KOPT-K1 (cell line): ENCODE data around the gene CRISPLD2.
"Not testable (repeated sequence)": the region's sequence is repeated elsewhere in the genome, so short reads cannot be mapped to it uniquely, and the experiment has no call there.

Experiments
- H3K27ac ChIP-seq: fragments of 200-600 bp; sonication (generic); 2 replicates; pipeline ENCODE4 v1.5.1; 2016; ENCODE audit warnings: antibody characterized with exemption, mild to moderate bottlenecking, low read depth, low read length; ENCODE audit not compliant: poor library complexity, severe bottlenecking
- H3K36me3 ChIP-seq: fragments of 200-600 bp; sonication (generic); 2 replicates; pipeline ENCODE4 v1.5.1; 2017; ENCODE audit warnings: antibody characterized with exemption, mild to moderate bottlenecking, low read length, moderate library complexity; ENCODE audit not compliant: insufficient read depth
- H3K9me3 ChIP-seq: fragments of 200-600 bp; sonication (generic); 2 replicates; pipeline ENCODE4 v1.5.1; 2017; ENCODE audit warnings: antibody characterized with exemption, low read length, mild to moderate bottlenecking; ENCODE audit not compliant: insufficient read depth, poor library complexity, severe bottlenecking

CRISPLD2 gene

GRCh38 chr16:84850714-84851113, 30.9 kb downstream of the CRISPLD2 start:
- no peak overlapping the region for H3K27ac ChIP-seq
- H3K36me3 ChIP-seq, result no peaks in the 10 kb centered on the region
- no peaks in the 10 kb centered on the region for H3K9me3 ChIP-seq

GRCh38 chr16:84851192-84852127, 31.7 kb downstream of the CRISPLD2 start:
- Histone ChIP-seq H3K36me3 (no peaks in the 10 kb centered on the region), H3K27ac (no peak overlapping the region), H3K9me3 (no peaks in the 10 kb centered on the region)

- Histone ChIP-seq H3K9me3 (no peaks in the 10 kb centered on the region), H3K27ac (no peak overlapping the region), H3K36me3 (no peaks in the 10 kb centered on the region)
Measured at GRCh38 chr16:84853534-84853933, 33.7 kb downstream of the CRISPLD2 start.

GRCh38 chr16:84854759-84855158, 35.0 kb downstream of the CRISPLD2 start:
- H3K36me3 ChIP-seq, result no peaks in the 10 kb centered on the region
- no peak overlapping the region for H3K27ac ChIP-seq
- peaks cover 8% of the 10 kb centered on the region for H3K9me3 ChIP-seq

DNA sequence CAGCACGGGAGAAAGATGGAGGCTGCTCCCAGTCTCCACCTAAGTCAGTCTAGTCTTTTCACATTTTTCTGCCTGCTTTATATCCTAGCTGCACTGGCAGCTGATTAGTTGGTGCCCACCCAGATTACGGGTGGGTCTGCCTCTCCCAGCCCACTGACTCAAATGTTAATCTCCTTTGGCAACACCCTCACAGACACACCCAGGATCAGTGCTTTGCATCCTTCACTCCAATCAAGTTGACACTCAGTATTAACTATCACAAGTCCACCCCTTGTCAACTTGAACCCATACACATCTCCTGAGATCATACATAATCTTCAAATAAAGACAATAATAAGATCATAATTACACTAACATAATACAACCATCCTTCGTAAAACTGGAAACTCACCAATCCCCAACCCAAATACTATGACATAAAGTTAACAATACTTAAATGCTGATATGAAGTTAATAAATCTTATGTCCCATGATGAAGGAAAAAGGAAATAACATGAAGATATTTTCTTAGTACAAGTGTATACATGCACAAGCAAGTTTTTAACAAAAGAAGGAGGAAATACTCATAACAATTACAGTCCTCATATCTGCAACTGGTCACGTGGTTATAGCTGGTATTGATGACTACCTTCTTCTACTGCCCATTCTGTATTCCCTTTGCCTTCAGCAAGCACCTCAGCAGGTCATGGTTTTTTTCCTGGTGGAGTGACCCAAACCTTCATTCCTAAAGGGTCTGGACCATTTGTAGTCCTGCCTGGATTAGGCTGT, 35.8 kb downstream of the CRISPLD2 start:
- not testable (repeated sequence) for H3K27ac ChIP-seq, H3K36me3 ChIP-seq
- peaks cover 17% of the 10 kb centered on the region for H3K9me3 ChIP-seq

GRCh38 chr16:84856203-84856581, 36.4 kb downstream of the CRISPLD2 start:
- H3K27ac ChIP-seq, H3K36me3 ChIP-seq: not testable (repeated sequence)
- H3K9me3 ChIP-seq, result peaks cover 19% of the 10 kb centered on the region

DNA sequence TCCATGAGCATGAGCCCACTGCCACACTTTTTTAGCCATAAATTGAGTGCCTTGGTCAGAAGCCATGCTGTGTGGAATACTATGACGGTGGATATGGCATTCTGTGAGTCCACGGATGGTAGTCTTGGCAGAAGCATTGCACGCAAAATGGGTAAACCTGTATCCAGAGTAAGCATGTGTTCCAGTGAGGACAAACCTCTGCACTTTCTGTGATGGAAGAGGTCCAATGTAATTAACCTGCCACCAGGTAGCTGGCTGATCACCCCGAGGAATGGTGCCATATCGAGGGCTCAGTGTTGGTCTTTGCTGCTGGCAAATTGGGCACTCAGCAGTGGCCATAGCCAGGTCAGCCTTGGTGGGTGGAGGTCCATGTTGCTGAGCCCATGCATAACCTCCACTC, 37.0 kb downstream of the CRISPLD2 start:
- not testable (repeated sequence) for H3K27ac ChIP-seq, H3K36me3 ChIP-seq
- peaks cover 19% of the 10 kb centered on the region for H3K9me3 ChIP-seq

- Histone ChIP-seq H3K27ac (no peak overlapping the region), H3K36me3 (no peaks in the 10 kb centered on the region), H3K9me3 (peaks cover 19% of the 10 kb centered on the region)
Measured at GRCh38 chr16:84859681-84860080, 39.9 kb downstream of the CRISPLD2 start.

DNA sequence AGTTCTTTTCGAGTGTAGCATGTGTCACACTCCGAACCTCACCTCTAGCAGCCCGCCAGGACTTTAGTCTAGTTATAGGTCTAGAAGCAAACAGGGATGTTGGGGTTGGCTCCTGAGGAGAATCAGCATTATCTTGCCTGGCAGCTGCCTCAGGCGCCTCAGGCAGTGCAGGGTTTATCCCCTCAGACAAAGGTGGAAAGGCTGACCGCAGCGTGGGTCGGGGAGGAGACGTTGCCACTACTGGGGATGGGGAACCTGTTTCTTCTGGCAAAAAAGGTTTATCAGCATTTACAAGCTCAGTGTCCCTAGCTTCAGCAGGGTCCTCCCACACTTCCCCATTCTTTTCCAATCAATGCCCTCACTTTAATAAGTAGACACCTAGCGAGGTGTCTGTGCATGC, 40.6 kb downstream of the CRISPLD2 start:
- Histone ChIP-seq H3K36me3 (no peaks in the 10 kb centered on the region), H3K27ac (no peak overlapping the region), H3K9me3 (peaks cover 19% of the 10 kb centered on the region)

GRCh38 chr16:84861671-84862070, 41.9 kb downstream of the CRISPLD2 start:
- Histone ChIP-seq H3K27ac (no peak overlapping the region), H3K9me3 (peaks cover 19% of the 10 kb centered on the region), H3K36me3 (no peaks in the 10 kb centered on the region)

DNA sequence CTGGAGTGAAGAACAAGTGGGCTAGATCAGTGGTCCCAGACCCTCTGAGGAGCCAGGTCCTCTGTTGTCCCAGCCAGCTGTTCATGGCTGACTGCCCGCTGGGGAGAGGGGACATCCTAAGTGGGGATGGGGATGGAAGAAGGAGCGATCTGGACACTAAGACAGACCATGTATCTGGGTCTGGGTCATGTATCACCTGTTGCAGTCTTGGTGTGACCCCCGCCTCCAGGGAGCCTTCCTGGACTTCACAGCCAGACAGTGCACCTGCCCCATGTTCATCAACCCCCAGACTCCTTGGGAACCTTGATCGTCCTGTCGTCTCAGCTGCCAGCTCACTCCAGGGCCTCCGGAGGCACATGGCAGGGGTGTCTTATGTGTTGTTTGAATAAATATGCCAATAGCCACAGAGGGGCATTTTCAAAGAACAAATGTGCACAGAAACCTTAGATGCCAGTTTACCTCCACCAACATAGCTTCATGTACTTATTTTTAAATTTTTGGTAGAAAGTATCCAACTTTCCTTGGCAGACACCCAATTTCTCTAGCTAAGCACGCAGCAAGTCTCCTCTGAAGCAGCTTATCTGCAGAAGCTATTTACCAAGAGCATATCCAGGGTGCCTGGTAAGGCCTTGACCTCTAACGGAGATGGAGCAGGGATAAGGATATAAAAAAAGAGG, 43.2 kb downstream of the CRISPLD2 start:
- Histone ChIP-seq H3K9me3 (peaks cover 19% of the 10 kb centered on the region), H3K36me3 (no peaks in the 10 kb centered on the region), H3K27ac (no peak overlapping the region)

DNA sequence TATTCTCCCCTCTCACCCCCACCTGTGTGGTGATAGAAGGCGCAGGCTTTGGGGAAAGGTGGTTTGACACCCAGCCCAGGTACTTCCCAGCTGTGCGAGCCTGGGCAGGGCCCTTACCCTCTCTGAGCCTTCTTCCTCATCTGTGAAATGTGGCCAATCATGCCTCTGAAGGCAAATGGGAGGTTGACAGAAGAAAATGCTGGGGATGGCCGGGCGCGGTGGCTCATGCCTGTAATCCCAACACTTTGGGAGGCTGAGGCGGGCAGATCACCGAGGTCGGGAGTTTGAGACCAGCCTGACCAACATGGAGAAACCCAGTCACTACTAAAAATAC, 43.7 kb downstream of the CRISPLD2 start:
- no peaks in the 10 kb centered on the region for H3K36me3 ChIP-seq
- no peak overlapping the region for H3K27ac ChIP-seq
- H3K9me3 ChIP-seq, result peaks cover 19% of the 10 kb centered on the region

DNA sequence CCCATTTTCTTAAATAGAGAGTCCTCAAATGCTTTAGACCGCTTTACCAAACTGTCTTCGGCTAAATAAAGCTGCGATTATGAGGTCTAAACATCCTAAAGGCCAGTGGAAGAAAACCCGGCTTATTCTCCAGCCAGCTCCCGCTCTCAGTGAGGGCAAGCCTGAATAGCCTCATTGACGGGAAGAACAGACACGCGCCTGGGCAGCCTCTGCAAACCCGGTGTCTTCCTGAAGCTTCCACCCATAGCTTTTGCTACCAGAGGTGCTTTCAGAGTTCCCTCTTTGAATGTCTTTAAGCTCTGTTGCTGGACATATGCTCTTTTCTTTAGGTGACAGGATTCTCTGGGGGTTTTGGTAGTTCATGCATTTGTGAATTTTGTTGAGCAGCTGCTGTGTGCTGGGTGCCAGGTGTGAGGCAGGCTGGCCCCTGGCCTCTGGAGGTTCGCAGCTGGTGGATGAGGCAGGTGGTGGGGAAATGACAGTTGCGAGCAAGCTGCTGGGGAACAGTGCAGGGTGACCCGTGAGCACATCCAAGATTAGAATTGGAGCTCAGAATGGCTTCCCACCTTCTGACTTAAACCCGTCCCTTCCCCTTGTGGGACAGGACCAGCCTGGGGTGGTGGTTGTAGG, 44.7 kb downstream of the CRISPLD2 start:
- no peaks in the 10 kb centered on the region for H3K36me3 ChIP-seq
- H3K9me3 ChIP-seq, result peaks cover 13% of the 10 kb centered on the region
- H3K27ac ChIP-seq, result no peak overlapping the region

- H3K27ac ChIP-seq, result no peak overlapping the region
Measured at GRCh38 chr16:84867696-84868095, 47.9 kb downstream of the CRISPLD2 start.

GRCh38 chr16:84868328-84868727, 48.5 kb downstream of the CRISPLD2 start:
- Histone ChIP-seq H3K36me3 (no peaks in the 10 kb centered on the region), H3K9me3 (no peaks in the 10 kb centered on the region), H3K27ac (no peak overlapping the region)

More at GRCh38 chr16:84867696-84868095, 47.9 kb downstream of the CRISPLD2 start:
- no peaks in the 10 kb centered on the region for H3K36me3 ChIP-seq
- no peaks in the 10 kb centered on the region for H3K9me3 ChIP-seq
